A673 (cell line): ENCODE measurements around the gene KRTAP10-10.

Source experiments
- EZH2 ChIP-seq: fragments of 200-600 bp; sonication (generic); IDR thresholded peaks from 2 replicates; pipeline ENCODE4 v1.6.1; 2017; ENCODE audit warnings: borderline replicate concordance, low read depth, mild to moderate bottlenecking, mixed read lengths, antibody characterized with exemption, low read length; ENCODE audit not compliant: poor library complexity, severe bottlenecking
- TF ChIP-seq, protein P1 (sequence below): fragments of 300-800, 200-600 bp; sonication (generic); conservative IDR thresholded peaks from 2 replicates; pipeline ENCODE4 v1.5.1; 2017; ENCODE audit warnings: low read depth, mild to moderate bottlenecking, antibody characterized with exemption, low read length, moderate library complexity, mixed read lengths

DNA sequence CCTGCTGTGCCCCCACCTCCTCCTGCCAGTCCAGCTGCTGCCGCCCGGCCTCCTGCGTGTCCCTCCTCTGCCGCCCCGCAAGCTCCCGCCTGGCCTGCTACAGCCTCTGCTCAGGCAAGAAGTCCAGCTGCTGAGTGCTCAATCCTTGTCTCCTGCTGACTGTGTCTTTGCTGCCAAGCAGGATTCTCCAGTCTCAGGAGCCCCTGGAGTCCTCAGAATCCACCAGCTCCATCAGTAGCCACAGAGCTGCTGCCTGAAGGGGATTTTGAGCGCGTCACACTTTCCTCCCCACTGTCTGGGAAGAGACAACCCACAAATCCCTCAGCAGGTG is 10.0 kb downstream of the KRTAP10-10 start:
- TF ChIP-seq, protein P1, sequence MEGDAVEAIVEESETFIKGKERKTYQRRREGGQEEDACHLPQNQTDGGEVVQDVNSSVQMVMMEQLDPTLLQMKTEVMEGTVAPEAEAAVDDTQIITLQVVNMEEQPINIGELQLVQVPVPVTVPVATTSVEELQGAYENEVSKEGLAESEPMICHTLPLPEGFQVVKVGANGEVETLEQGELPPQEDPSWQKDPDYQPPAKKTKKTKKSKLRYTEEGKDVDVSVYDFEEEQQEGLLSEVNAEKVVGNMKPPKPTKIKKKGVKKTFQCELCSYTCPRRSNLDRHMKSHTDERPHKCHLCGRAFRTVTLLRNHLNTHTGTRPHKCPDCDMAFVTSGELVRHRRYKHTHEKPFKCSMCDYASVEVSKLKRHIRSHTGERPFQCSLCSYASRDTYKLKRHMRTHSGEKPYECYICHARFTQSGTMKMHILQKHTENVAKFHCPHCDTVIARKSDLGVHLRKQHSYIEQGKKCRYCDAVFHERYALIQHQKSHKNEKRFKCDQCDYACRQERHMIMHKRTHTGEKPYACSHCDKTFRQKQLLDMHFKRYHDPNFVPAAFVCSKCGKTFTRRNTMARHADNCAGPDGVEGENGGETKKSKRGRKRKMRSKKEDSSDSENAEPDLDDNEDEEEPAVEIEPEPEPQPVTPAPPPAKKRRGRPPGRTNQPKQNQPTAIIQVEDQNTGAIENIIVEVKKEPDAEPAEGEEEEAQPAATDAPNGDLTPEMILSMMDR, result no peak
- TF ChIP-seq EZH2, result no peak
